SK-N-SH (cell line): ENCODE measurements around the gene ITGA1.

ENCODE experiments used
- CTCF ChIP-seq: fragments of 200-600 bp; sonication (generic); IDR thresholded peaks from 2 replicates; pipeline ENCODE4 v1.6.1; 2017; ENCODE audit warnings: antibody characterized with exemption, mild to moderate bottlenecking, moderate library complexity
- EP300 ChIP-seq, 2 experiments: IDR thresholded peaks; 2 replicates each; pipeline versions ENCODE4 v1.4.0 to v1.6.1; 2012; ENCODE audit warnings: borderline replicate concordance in 1 of 2, low read depth in 1 of 2, low read length in 1 of 2
- GABPA ChIP-seq: IDR thresholded peaks from 2 replicates; pipeline ENCODE4 v1.4.0; 2012; ENCODE audit warnings: low read depth, mild to moderate bottlenecking
- MEF2A ChIP-seq: IDR thresholded peaks from 2 replicates; pipeline ENCODE4 v1.4.0; 2012; ENCODE audit warnings: low read depth, borderline replicate concordance
- NFIC ChIP-seq: IDR thresholded peaks from 2 replicates; pipeline ENCODE4 v1.4.0; 2012; ENCODE audit warnings: borderline replicate concordance
- POLR2AphosphoS5 ChIP-seq: IDR thresholded peaks from 2 replicates; pipeline ENCODE4 v1.6.1; 2012; ENCODE audit warnings: low read depth, low read length
- RCOR1 ChIP-seq: fragments of 150-350 bp; IDR thresholded peaks from 2 replicates; pipeline ENCODE4 v1.6.1; 2017; ENCODE audit warnings: antibody characterized with exemption, low read length
- USF2 ChIP-seq: fragments of 150-350 bp; IDR thresholded peaks from 2 replicates; pipeline ENCODE4 v1.6.1; 2017; ENCODE audit warnings: antibody characterized with exemption, low read length, low read depth, borderline replicate concordance
- YY1 ChIP-seq: IDR thresholded peaks from 2 replicates; pipeline ENCODE4 v1.4.0; 2012; ENCODE audit warnings: low read depth, mild to moderate bottlenecking

DNA sequence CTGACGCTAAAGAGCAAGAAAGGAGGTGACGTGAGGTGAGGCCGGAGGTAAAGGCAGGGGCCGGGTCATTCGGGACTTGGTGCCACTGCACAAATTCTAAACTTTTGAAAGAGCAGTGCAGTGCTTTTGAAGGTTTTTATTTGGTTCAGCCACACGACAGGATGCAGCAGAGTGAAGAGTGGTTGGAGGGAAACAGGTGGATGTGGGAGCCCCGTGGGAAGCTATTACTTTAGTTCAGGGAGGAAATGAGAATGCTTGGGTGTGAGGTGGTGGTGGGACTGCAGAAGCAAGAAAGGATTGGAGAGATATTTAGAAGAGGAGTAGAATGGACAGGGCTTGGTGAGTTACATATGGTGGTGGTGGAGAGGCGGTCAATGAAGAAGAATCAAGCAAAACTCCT, 136.7 kb downstream of the ITGA1 start:
- TF ChIP-seq NFIC: no peak
- TF ChIP-seq GABPA: no peak
- no peak for TF ChIP-seq CTCF
- no peak for TF ChIP-seq MEF2A
- no peak for TF ChIP-seq RCOR1
- no peak for TF ChIP-seq USF2
- TF ChIP-seq YY1: no peak
- no peak for TF ChIP-seq EP300 (IDR thresholded peaks at IDR 0.05; ENCODE audit: borderline replicate concordance in 1 of 2, low read depth in 1 of 2, low read length in 1 of 2)
- no peak for TF ChIP-seq POLR2AphosphoS5
